Urinary bladder (tissue), 4 donors: ENCODE measurements around the gene C1orf198. TPM values are rescaled to one million over a fixed set of nuclear protein-coding genes. Genes with fewer than 3 reads are reported as not detected.
A peak's percentile ranks its signal among the peaks of the same experiment; 100 is the strongest.

Experiments used
- DNase-seq: peaks from one replicate; pipeline ENCODE4 v3.0.0-alpha.2; 2015; ENCODE audit errors: extremely low spot score
- H3K27ac ChIP-seq: one replicate; pipeline ENCODE4 v1.5.1; 2013; ENCODE audit warnings: low read depth, mild to moderate bottlenecking, moderate library complexity
- H3K36me3 ChIP-seq: one replicate; pipeline ENCODE4 v1.6.1; 2013; ENCODE audit warnings: mild to moderate bottlenecking, moderate library complexity; ENCODE audit not compliant: insufficient read depth
- H3K4me1 ChIP-seq: one replicate; pipeline ENCODE4 v1.6.1; 2013; ENCODE audit warnings: mild to moderate bottlenecking, moderate library complexity; ENCODE audit not compliant: insufficient read depth
- H3K4me3 ChIP-seq: one replicate; pipeline ENCODE4 v1.5.1; 2013; ENCODE audit warnings: low read depth, low read length
- WGBS: extraction: QIAGEN DNeasy Blood & Tissue Kit; methylation state at CpG from one replicate; pipeline ENCODE4 v1.1.7; 2013; 5-methylcytosine and 5-hydroxymethylcytosine counted together
- polyA plus RNA-seq: library from polyadenylated mRNA; stranded (reverse); fragments of 200-250 nt; gene quantifications from one replicate; pipeline ENCODE4 v1.2.3, GENCODE V29; 2013
- total RNA-seq: library from RNA; depleted of rRNA; stranded (reverse); fragments of >200 nt; gene quantifications from one replicate; pipeline ENCODE4 v1.2.3, GENCODE V29; 2014
- donor health status: healthy with polysubstance abuse.
- donor health status: healthy.

C1orf198 gene
- 55.1 TPM for total RNA-seq
- polyA plus RNA-seq: 35.6 TPM

GRCh38 chr1:230867903-230868735 lies at the start of gene C1orf198:
Gene C1orf198, minus strand, starts transcription at chr1:230868521. Its CDS starts 9 bp downstream, at chr1:230868512.
- H3K4me1 ChIP-seq: no peaks in the 10 kb centered on the region
- WGBS: under 1% methylated on average over 93 of the region's 96 CpGs
- peak within 1 kb of the TSS; percentile 96 for H3K4me3 ChIP-seq
- DNase-seq: no peak
- no peaks in the 10 kb centered on the region for H3K36me3 ChIP-seq
- peak within 1 kb of the TSS; percentile 6 for H3K27ac ChIP-seq

DNA sequence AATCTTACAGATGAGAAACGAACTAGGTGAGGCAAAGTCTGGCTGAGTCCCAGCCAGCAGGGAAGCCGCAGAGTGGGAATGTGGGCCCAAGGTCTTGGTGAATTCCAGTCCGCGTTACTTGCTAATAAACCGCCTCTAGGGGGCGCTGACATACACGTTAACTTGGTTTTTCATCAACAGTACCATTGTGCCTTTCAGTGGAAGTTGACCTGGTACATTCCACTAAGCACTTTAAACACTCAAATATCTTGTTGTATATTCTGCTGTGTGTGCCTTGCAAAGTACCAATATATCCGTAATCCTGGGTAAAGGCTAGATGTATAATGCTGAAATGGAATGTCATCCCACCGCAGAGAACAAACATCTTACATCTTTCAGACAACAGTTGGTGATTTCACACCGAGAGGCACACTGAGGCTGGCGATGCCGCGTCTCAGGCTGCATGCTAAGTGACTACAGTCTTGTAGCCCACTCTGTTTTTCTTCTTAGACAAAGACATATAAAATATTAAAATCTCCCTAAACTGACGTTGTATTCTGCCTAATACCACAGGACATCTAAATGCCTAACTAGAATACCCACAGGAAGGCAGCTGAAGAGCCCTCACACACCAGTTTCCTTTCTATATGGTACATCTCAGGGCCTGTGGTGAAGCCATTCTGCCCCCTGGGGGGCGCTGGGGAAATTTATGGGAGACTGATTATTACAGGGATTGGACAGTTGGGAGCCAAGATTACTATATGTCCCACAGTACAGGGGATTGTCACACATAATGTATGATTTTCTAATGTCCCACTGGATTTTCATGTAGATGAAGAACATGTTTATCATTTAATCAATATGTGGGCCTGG lies 49.2 kb upstream of the C1orf198 start:
- H3K27ac ChIP-seq: no peak overlapping the region
- 56% methylated on average over 15 of the region's 15 CpGs for WGBS
- peaks cover 2% of the 10 kb centered on the region for H3K36me3 ChIP-seq
- H3K4me3 ChIP-seq: no peak overlapping the region
- H3K4me1 ChIP-seq: no peaks in the 10 kb centered on the region
- DNase-seq: peak; percentile 33

DNA sequence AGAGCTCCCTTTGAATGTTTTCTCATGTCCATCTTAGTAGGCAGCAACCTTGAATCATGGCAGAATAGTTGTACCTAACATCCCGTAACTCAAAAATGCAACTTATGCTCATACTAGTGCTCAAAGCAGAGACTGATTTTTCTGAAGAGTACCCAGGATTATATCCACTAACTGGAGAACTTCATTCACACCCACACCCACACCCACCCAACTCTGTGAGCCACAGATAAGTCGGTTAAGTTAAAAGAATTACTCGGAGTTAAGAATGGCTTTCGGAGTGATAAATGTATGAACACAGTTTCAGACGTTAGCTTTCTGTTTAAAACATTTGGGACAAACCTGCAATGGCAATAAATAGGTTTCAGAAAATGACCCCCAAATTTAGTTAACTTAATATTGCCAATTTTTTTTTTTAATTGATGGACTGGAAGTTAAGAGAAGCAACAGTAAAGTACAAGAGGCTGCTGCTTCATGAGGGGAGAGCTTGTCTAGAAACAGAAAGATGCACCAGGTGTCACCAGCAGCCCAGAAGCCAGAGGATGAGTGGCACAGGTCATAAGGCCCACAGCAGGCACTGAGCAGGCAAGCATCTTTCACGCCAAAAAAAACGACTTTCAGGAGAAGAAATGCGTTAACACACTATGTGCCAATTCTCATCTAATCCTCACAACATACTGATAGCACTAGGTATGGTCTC lies 48.4 kb upstream of the C1orf198 start:
- H3K4me3 ChIP-seq: no peak overlapping the region
- H3K36me3 ChIP-seq: peaks cover 2% of the 10 kb centered on the region
- WGBS: 88% methylated on average over 8 of the region's 8 CpGs
- no peak for DNase-seq
- H3K27ac ChIP-seq: no peak overlapping the region
- no peaks in the 10 kb centered on the region for H3K4me1 ChIP-seq

GRCh38 chr1:230915078-230915477 lies 46.8 kb upstream of the C1orf198 start:
- Histone ChIP-seq H3K4me1 (no peaks in the 10 kb centered on the region), H3K36me3 (peaks cover 2% of the 10 kb centered on the region), H3K4me3 (no peak overlapping the region), H3K27ac (no peak overlapping the region)
- no peak for DNase-seq

GRCh38 chr1:230913496-230913895 lies 45.2 kb upstream of the C1orf198 start:
- H3K4me1 ChIP-seq: no peaks in the 10 kb centered on the region
- H3K4me3 ChIP-seq: no peak overlapping the region
- peaks cover 2% of the 10 kb centered on the region for H3K36me3 ChIP-seq
- no peak for DNase-seq
- 89% methylated on average over 2 of the region's 2 CpGs for WGBS
- no peak overlapping the region for H3K27ac ChIP-seq

- H3K4me1 ChIP-seq: no peaks in the 10 kb centered on the region
- no peak overlapping the region for H3K27ac ChIP-seq
- H3K36me3 ChIP-seq: no peaks in the 10 kb centered on the region
- no peak overlapping the region for H3K4me3 ChIP-seq
- DNase-seq: no peak
Observed at GRCh38 chr1:230910755-230911117, 42.4 kb upstream of the C1orf198 start.

GRCh38 chr1:230909974-230910754 lies 41.8 kb upstream of the C1orf198 start:
- Histone ChIP-seq H3K27ac (no peak overlapping the region), H3K36me3 (no peaks in the 10 kb centered on the region), H3K4me1 (no peaks in the 10 kb centered on the region), H3K4me3 (no peak overlapping the region)
- WGBS: 67% methylated on average over 13 of the region's 13 CpGs
- no peak for DNase-seq

DNA sequence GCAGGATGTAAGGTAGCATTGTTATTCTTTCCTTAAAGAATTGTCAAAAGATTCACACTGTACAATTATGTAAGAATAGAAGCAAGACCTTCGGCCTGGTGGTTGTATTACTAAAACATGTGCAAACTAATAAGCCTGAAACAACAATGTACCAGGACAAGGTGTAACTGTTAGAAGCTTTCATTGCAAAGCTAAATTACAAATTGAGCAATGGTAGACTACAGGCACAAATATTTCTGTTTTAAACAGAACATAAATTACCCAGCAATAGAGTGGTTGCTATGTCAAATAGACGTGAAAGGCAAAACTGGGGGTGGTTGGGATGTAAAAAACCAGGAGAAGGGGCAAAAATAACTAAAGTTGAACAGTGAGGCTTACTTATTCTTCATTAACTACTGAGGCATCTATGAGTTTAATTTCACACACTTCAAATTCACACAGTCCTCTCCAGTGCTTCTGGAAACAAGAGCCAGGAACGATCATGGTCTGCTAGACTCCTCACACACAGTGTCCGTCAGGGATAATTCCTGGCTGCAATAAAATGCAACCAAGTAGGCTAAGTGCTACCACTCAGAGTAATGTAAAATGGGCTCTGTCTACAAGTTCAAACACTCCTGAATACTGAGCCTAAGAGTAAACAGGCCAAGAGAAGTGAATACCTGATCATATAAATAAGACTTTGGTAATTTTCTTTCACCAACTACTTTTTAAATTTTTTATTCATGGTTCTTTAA lies 39.3 kb upstream of the C1orf198 start:
- DNase-seq: no peak
- Histone ChIP-seq H3K4me3 (no peak overlapping the region), H3K27ac (no peak overlapping the region), H3K36me3 (no peaks in the 10 kb centered on the region), H3K4me1 (no peaks in the 10 kb centered on the region)
- 81% methylated on average over 4 of the region's 4 CpGs for WGBS

- DNase-seq: no peak
- no peak overlapping the region for H3K27ac ChIP-seq
- no peaks in the 10 kb centered on the region for H3K4me1 ChIP-seq
- H3K4me3 ChIP-seq: no peak overlapping the region
- 90% methylated on average over 2 of the region's 2 CpGs for WGBS
- H3K36me3 ChIP-seq: no peaks in the 10 kb centered on the region
Observed at GRCh38 chr1:230906226-230906625, 37.9 kb upstream of the C1orf198 start.

DNA sequence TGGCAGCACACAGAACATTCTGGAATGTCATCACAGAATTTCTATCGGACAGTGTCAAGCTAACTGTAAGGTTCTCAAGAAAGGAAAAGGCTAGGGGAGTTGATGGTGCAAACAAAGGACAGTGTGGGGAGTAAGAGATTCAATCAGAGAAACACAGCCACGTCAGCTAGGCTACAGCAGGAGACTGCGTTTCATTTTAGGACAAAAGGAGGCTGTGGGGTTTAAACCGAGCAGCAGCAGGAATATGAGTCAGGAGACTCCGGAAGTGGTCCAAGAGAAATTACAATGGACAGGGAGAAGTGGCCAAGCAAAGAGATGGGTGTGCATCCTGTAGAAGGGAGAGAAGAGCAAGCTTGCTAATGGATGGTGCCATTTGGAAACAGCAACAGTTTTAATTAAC lies 37.4 kb upstream of the C1orf198 start:
- Histone ChIP-seq H3K4me1 (no peaks in the 10 kb centered on the region), H3K4me3 (no peak overlapping the region), H3K27ac (no peak overlapping the region), H3K36me3 (no peaks in the 10 kb centered on the region)
- whole genome bisulfite sequencing: 73% methylated on average over 5 of the region's 5 CpGs
- no peak for DNase-seq

DNA sequence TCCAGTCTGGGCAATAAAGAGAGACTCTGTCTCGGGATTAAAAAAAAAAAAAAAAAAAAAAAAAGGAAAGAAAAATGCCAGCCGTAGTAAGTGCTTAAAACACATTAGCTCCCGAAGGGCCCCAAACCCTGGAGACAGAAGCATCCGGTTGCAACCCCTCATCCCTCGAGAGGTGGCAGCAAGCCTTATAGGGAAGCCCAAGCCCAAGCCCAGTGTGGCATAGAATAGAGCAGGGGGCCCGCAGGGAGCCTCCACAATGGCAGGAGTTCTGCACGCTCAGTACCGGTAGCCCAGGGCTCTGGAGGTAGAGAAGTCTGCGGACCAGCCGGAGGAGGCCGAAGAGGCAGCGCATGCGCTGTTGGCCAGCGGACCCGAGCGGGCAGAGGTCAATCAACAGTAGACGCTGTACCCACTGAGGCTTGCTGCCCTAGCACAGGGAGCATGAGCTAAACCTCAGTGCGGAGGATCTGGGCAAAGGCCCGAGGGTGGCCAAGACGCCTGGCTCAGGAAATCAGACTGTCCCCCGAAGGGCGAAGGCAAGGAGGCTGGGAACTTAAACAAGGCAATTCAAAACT lies 34.1 kb upstream of the C1orf198 start:
- H3K27ac ChIP-seq: no peak overlapping the region
- 95% methylated on average over 22 of the region's 22 CpGs for WGBS

GRCh38 chr1:230901671-230902070 lies 33.4 kb upstream of the C1orf198 start:
- DNase-seq: no peak
- H3K4me3 ChIP-seq: no peak overlapping the region
- WGBS: 93% methylated on average over 6 of the region's 6 CpGs
- no peak overlapping the region for H3K27ac ChIP-seq
- no peaks in the 10 kb centered on the region for H3K4me1 ChIP-seq
- no peaks in the 10 kb centered on the region for H3K36me3 ChIP-seq

More for the DNA sequence above, 34.1 kb upstream of the C1orf198 start:
- no peak overlapping the region for H3K4me3 ChIP-seq
- H3K4me1 ChIP-seq: no peaks in the 10 kb centered on the region
- no peak for DNase-seq
- H3K36me3 ChIP-seq: no peaks in the 10 kb centered on the region
